Loucy (cell line): ENCODE data around the gene LIPF.

Experiments used
- EZH2phosphoT487 ChIP-seq: fragments of 200-600 bp; IDR thresholded peaks from 2 replicates; pipeline ENCODE4 v1.6.1; 2018; ENCODE audit warnings: antibody characterized with exemption, mild to moderate bottlenecking, moderate library complexity, borderline replicate concordance
- TF ChIP-seq, protein P1 (sequence below): fragments of 200-600 bp; sonication (generic); conservative IDR thresholded peaks from 2 replicates; pipeline ENCODE4 v1.5.1; 2014; ENCODE audit warnings: mild to moderate bottlenecking, antibody characterized with exemption, low read length

GRCh38 chr10:88721392-88721791 is 57.1 kb downstream of the LIPF start:
- TF ChIP-seq, protein P1, sequence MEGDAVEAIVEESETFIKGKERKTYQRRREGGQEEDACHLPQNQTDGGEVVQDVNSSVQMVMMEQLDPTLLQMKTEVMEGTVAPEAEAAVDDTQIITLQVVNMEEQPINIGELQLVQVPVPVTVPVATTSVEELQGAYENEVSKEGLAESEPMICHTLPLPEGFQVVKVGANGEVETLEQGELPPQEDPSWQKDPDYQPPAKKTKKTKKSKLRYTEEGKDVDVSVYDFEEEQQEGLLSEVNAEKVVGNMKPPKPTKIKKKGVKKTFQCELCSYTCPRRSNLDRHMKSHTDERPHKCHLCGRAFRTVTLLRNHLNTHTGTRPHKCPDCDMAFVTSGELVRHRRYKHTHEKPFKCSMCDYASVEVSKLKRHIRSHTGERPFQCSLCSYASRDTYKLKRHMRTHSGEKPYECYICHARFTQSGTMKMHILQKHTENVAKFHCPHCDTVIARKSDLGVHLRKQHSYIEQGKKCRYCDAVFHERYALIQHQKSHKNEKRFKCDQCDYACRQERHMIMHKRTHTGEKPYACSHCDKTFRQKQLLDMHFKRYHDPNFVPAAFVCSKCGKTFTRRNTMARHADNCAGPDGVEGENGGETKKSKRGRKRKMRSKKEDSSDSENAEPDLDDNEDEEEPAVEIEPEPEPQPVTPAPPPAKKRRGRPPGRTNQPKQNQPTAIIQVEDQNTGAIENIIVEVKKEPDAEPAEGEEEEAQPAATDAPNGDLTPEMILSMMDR: no peak
- no peak for TF ChIP-seq EZH2phosphoT487
